ENCODE results near the gene CBX8.

The CBX8 gene

GRCh38 chr17:79815836-79816461 is 19.1 kb upstream of the CBX8 start:
- Histone ChIP-seq H3K79me2 (ENCODE audit: insufficient read depth, low read length) (no peaks in the 10 kb centered on the region), H3K27ac (ENCODE audit: low read length) (no peak overlapping the region), H3K9me3 (ENCODE audit: insufficient read depth, low read length, severe bottlenecking) (no peaks in the 10 kb centered on the region), H3K36me3 (ENCODE audit: insufficient read depth, low read length) (no peaks in the 10 kb centered on the region), H2AFZ (ENCODE audit: low read depth, low read length) (no peak overlapping the region), H3K4me2 (ENCODE audit: insufficient read depth, low read length) (no peak overlapping the region), H3K4me3 (ENCODE audit: low read depth in 1 of 2, low read length in 2 of 2) (no peak overlapping the region), H3K9ac (ENCODE audit: low read depth, low read length) (no peak overlapping the region), H3K4me1 (ENCODE audit: insufficient read depth, low read length) (peaks cover 33% of the 10 kb centered on the region), H4K20me1 (ENCODE audit: insufficient read depth, low read length) (no peaks in the 10 kb centered on the region), H3K27me3 (ENCODE audit: insufficient read depth, low read length, poor library complexity) (peaks cover 21% of the 10 kb centered on the region)
- TF ChIP-seq, protein P1, sequence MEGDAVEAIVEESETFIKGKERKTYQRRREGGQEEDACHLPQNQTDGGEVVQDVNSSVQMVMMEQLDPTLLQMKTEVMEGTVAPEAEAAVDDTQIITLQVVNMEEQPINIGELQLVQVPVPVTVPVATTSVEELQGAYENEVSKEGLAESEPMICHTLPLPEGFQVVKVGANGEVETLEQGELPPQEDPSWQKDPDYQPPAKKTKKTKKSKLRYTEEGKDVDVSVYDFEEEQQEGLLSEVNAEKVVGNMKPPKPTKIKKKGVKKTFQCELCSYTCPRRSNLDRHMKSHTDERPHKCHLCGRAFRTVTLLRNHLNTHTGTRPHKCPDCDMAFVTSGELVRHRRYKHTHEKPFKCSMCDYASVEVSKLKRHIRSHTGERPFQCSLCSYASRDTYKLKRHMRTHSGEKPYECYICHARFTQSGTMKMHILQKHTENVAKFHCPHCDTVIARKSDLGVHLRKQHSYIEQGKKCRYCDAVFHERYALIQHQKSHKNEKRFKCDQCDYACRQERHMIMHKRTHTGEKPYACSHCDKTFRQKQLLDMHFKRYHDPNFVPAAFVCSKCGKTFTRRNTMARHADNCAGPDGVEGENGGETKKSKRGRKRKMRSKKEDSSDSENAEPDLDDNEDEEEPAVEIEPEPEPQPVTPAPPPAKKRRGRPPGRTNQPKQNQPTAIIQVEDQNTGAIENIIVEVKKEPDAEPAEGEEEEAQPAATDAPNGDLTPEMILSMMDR (IDR thresholded peaks at IDR 0.05; ENCODE audit: borderline replicate concordance, extremely low read depth, low read length, poor library complexity, severe bottlenecking) = no peak
- TF ChIP-seq EZH2 (IDR thresholded peaks at IDR 0.05; ENCODE audit: borderline replicate concordance, low read depth, low read length, severe bottlenecking) = no peak
- ATAC-seq (ENCODE audit: insufficient read depth, low read depth) (no peak), DNase-seq (no peak)

DNA sequence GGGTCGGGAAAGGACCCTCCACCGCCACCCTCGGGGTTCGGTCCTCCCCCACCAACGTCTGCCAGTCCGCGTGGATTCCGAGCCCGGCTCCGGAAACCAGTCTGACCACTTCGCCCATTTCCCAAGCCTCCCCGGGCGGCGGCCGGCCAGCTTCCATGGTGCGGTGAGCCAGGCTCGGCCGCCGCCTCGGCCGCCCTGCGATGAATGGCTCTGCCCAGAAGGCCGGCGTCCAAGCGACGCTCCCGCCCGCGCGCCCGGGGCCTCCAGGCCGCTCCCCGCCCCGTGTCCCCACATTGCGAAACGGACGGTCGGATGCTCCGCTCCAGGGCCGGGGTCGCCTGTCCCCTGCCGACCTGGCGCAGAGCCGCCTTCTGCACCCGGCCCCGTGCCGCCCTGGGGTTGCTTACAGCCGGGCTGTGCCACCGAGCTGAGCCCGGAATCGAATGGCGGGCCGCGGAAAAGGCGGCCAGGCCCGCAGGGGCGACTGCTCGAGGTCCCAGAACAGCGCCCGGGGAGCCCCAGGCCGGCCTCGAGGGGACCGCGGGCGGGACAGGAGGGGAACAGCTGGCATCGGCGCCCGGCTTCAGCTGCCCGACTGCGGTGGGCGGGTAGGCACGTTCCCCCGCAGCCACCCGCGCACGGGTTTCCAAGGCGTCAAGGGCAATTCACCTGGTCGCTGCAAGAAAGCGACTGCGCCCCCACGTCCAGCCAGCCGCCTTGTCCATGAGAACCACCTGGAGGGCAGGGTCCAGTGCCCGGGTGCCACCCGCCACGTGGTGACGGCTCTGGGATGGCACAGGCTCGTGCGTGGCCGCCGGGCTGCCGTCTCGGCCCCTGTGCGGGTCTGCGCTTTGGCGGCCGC is 18.3 kb upstream of the CBX8 start:
- no peak overlapping the region for H2AFZ ChIP-seq (ENCODE audit: low read depth, low read length)
- peaks cover 27% of the 10 kb centered on the region for H3K27me3 ChIP-seq (ENCODE audit: insufficient read depth, low read length, poor library complexity)
- H3K9ac ChIP-seq (ENCODE audit: low read depth, low read length) = no peak overlapping the region
- no peak overlapping the region for H3K4me3 ChIP-seq (ENCODE audit: low read depth in 1 of 2, low read length in 2 of 2)
- no peaks in the 10 kb centered on the region for H3K36me3 ChIP-seq (ENCODE audit: insufficient read depth, low read length)
- no peaks in the 10 kb centered on the region for H4K20me1 ChIP-seq (ENCODE audit: insufficient read depth, low read length)
- no peaks in the 10 kb centered on the region for H3K79me2 ChIP-seq (ENCODE audit: insufficient read depth, low read length)
- no peak for DNase-seq
- H3K27ac ChIP-seq (ENCODE audit: low read length) = no peak overlapping the region
- H3K4me1 ChIP-seq (ENCODE audit: insufficient read depth, low read length) = peaks cover 41% of the 10 kb centered on the region
- no peak for ATAC-seq (ENCODE audit: insufficient read depth, low read depth)
- no peaks in the 10 kb centered on the region for H3K9me3 ChIP-seq (ENCODE audit: insufficient read depth, low read length, severe bottlenecking)
- TF ChIP-seq, protein P1 (IDR thresholded peaks at IDR 0.05; ENCODE audit: borderline replicate concordance, extremely low read depth, low read length, poor library complexity, severe bottlenecking) = no peak
- TF ChIP-seq EZH2 (IDR thresholded peaks at IDR 0.05; ENCODE audit: borderline replicate concordance, low read depth, low read length, severe bottlenecking) = no peak
- no peak overlapping the region; the same call in 1 of the 2 replicates for H3K4me2 ChIP-seq (ENCODE audit: insufficient read depth, low read length)

GRCh38 chr17:79814127-79814973 is 17.5 kb upstream of the CBX8 start:
- Histone ChIP-seq H4K20me1 (ENCODE audit: insufficient read depth, low read length) (no peaks in the 10 kb centered on the region), H3K27ac (ENCODE audit: low read length) (no peak overlapping the region), H3K36me3 (ENCODE audit: insufficient read depth, low read length) (no peaks in the 10 kb centered on the region), H3K9ac (ENCODE audit: low read depth, low read length) (peak overlapping the region; percentile 69), H3K4me1 (ENCODE audit: insufficient read depth, low read length) (peaks cover 47% of the 10 kb centered on the region), H3K79me2 (ENCODE audit: insufficient read depth, low read length) (no peaks in the 10 kb centered on the region), H3K27me3 (ENCODE audit: insufficient read depth, low read length, poor library complexity) (peaks cover 28% of the 10 kb centered on the region), H2AFZ (ENCODE audit: low read depth, low read length) (peak overlapping the region; percentile 69), H3K4me2 (ENCODE audit: insufficient read depth, low read length) (peak overlapping the region; percentile 91), H3K4me3 (ENCODE audit: low read depth in 1 of 2, low read length in 2 of 2) (peak overlapping the region in 1 of 2 experiments; percentile 58; a peak in 2 of 4 replicates), H3K9me3 (ENCODE audit: insufficient read depth, low read length, severe bottlenecking) (no peaks in the 10 kb centered on the region)
- no peak for DNase-seq
- no peak for ATAC-seq (ENCODE audit: insufficient read depth, low read depth)
- TF ChIP-seq, protein P1 (IDR thresholded peaks at IDR 0.05; ENCODE audit: borderline replicate concordance, extremely low read depth, low read length, poor library complexity, severe bottlenecking) = no peak
- no peak for TF ChIP-seq EZH2 (IDR thresholded peaks at IDR 0.05; ENCODE audit: borderline replicate concordance, low read depth, low read length, severe bottlenecking)

All from DND-41 (cell line).